ENCODE data around the gene GALM. TPM values are rescaled to one million over a fixed set of nuclear protein-coding genes. Genes with fewer than 3 reads are reported as not detected.

GALM gene
- total and polyA plus RNA-seq, 2 of the 13 experiments (the other 11 are each of a cell fraction or from before 2014, with no cell fraction given): 65.5 to 90.0 TPM

- TF ChIP-seq CENPT (CRISPR knock-in tag; IDR thresholded peaks at IDR 0.05; ENCODE audit: low read depth) (peak; percentile 97), KLF11 (CRISPR knock-in tag; IDR thresholded peaks at IDR 0.05) (peak; percentile 76; the same call in 1 of the 2 replicates), ISL2 (CRISPR knock-in tag; IDR thresholded peaks at IDR 0.05) (peak; percentile 77), TEAD3 (CRISPR knock-in tag; optimal IDR thresholded peaks at IDR 0.05; ENCODE audit: borderline replicate concordance) (peak; percentile 64), ZNF20 (CRISPR knock-in tag; IDR thresholded peaks at IDR 0.05) (no peak), TAF1 (CRISPR knock-in tag; IDR thresholded peaks at IDR 0.05) (peak; percentile 99), SP5 (CRISPR knock-in tag; IDR thresholded peaks at IDR 0.05; ENCODE audit: borderline replicate concordance, low read depth) (peak; percentile 90), RCOR2 (CRISPR knock-in tag; IDR thresholded peaks at IDR 0.05) (no peak; the same call in 1 of the 2 replicates), HMGXB3 (CRISPR knock-in tag; IDR thresholded peaks at IDR 0.05; ENCODE audit: borderline replicate concordance) (peak; percentile 66), CREBL2 (CRISPR knock-in tag; IDR thresholded peaks at IDR 0.05; ENCODE audit: borderline replicate concordance) (peak; percentile 95), ZBTB7A (CRISPR knock-in tag; IDR thresholded peaks at IDR 0.05) (no peak; the same call in 1 of the 2 replicates), SNRNP70 (IDR thresholded peaks at IDR 0.05; ENCODE audit: low read depth, low read length) (no peak), ZBTB7B (CRISPR knock-in tag; IDR thresholded peaks at IDR 0.05) (peak; percentile 15; the same call in 1 of the 2 replicates), HES4 (CRISPR knock-in tag; IDR thresholded peaks at IDR 0.05; ENCODE audit: borderline replicate concordance) (peak; percentile 94; the same call in 1 of the 2 replicates), ZNF839 (CRISPR knock-in tag; IDR thresholded peaks at IDR 0.05; ENCODE audit: borderline replicate concordance) (no peak), STAT6 (CRISPR knock-in tag; IDR thresholded peaks at IDR 0.05; ENCODE audit: borderline replicate concordance) (no peak), ZNF703 (CRISPR knock-in tag; IDR thresholded peaks at IDR 0.05; ENCODE audit: borderline replicate concordance) (no peak; the same call in 1 of the 2 replicates), KMT2B (CRISPR knock-in tag; IDR thresholded peaks at IDR 0.05) (peak; percentile 83; the same call in 1 of the 2 replicates), PRDM10 (CRISPR knock-in tag; IDR thresholded peaks at IDR 0.05; ENCODE audit: low read depth) (peak; percentile 22; the same call in 1 of the 2 replicates)
Observed at GRCh38 chr2:38750891-38751595, 85.1 kb downstream of the GALM start, which contains the start of gene SRSF7 (continued).

Data from HepG2 (cell line).